Measurements from ENCODE around the gene TRPM7.

- no peak for TF ChIP-seq CTCF (optimal IDR thresholded peaks at IDR 0.05 in 1 of 3, IDR thresholded peaks at IDR 0.05 in 1 of 3, conservative IDR thresholded peaks at IDR 0.05 in 1 of 3; ENCODE audit: extremely low read depth in 1 of 3, insufficient read depth in 2 of 3, low read length in 3 of 3)
- no peak for TF ChIP-seq EZH2 (IDR thresholded peaks at IDR 0.05; ENCODE audit: low read length)
Measured at GRCh38 chr15:50519740-50520425, 166.7 kb downstream of the TRPM7 start.

Data from keratinocyte (primary cell).